Vagina (tissue), 2 donors: ENCODE data around the gene FOXF2. TPM values are rescaled to one million over a fixed set of nuclear protein-coding genes. Genes with fewer than 3 reads are reported as not detected.

Source experiments
- DNase-seq, 2 donors: peaks; one replicate each; pipeline ENCODE4 v3.0.0-alpha.2; 2017; ENCODE audit errors: extremely low spot score in 2 of 2
- H3K27ac ChIP-seq: fragments of 200-600 bp; sonication (generic); one replicate; pipeline ENCODE4 v1.5.1; 2019
- H3K27me3 ChIP-seq: fragments of 200-600 bp; sonication (generic); one replicate; pipeline ENCODE4 v1.5.1; 2019
- H3K36me3 ChIP-seq, 2 donors: fragments of 200-600 bp; sonication (generic); one replicate each; pipeline ENCODE4 v1.5.1; 2017 to 2019
- H3K4me1 ChIP-seq: fragments of 200-600 bp; sonication (generic); one replicate; pipeline ENCODE4 v1.5.1; 2019
- H3K4me3 ChIP-seq, 2 donors: fragments of 200-600 bp; sonication (generic); 1 replicate in 1 of 2; 2 replicates in 1 of 2; pipeline ENCODE4 v1.5.1; 2016 to 2019
- H3K9me3 ChIP-seq: fragments of 200-600 bp; sonication (generic); one replicate; pipeline ENCODE4 v1.5.1; 2019
- POLR2A ChIP-seq, 2 donors: fragments of 450-650 bp; IDR thresholded peaks; one replicate each; pipeline ENCODE4 v1.6.1; 2017; ENCODE audit warnings: antibody characterized with exemption in 2 of 2, mild to moderate bottlenecking in 2 of 2, moderate library complexity in 2 of 2
- POLR2AphosphoS5 ChIP-seq, 2 donors: sonication (generic); formaldehyde crosslinking; IDR thresholded peaks; one replicate each; pipeline ENCODE4 v1.9.0; 2017; ENCODE audit warnings: antibody characterized with exemption in 2 of 2, mild to moderate bottlenecking in 2 of 2, low read depth in 1 of 2; ENCODE audit not compliant: insufficient read depth in 1 of 2
- intact Hi-C: fragments of 100-400 bp; cut with DNase I; formaldehyde crosslinking; loops from one replicate; pipeline ENCODE4 v1.15.1; 2023
- total RNA-seq: library from RNA; depleted of rRNA; stranded (reverse); fragments of >200 nt; gene quantifications from one replicate; pipeline ENCODE4 v1.2.3, GENCODE V29; 2016
- TF ChIP-seq, protein P1 (sequence below), 3 experiments: fragments of 450-650 bp in 2 of 3; fragments of 200-600 bp in 1 of 3; sonication (generic) in 1 of 3; IDR thresholded peaks; one replicate each; pipeline ENCODE4 v1.5.1; 2017 to 2019; ENCODE audit warnings: antibody characterized with exemption in 3 of 3, mild to moderate bottlenecking in 2 of 3, moderate library complexity in 2 of 3

FOXF2 gene
- total RNA-seq, 1 donor from 2014 or later: 1.2 TPM

DNA sequence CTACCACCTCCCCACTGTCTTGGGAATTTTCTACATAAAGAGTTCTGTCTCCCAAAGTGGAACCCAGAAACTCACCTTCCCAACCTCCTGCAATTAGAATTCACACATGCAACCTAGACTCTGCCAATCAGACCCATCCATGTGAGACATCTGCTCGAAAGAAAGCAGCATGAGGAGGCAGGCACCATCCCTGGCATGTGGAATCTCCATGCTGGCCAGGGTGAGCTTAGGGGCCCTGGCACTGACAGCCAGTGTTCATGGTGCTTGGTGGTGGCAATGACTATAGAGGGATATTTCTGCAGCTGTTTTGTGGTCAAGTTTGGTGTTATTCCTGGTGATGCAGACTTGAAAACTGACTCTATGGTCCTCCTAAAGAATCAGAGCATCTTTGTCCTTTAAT lies 17.4 kb upstream of the FOXF2 start:
- DNase-seq: peak; percentile 55 to 60
- Histone ChIP-seq H3K4me1 (no peaks in the 10 kb centered on the region), H3K27me3 (no peaks in the 10 kb centered on the region), H3K36me3 (no peaks in the 10 kb centered on the region), H3K27ac (no peak overlapping the region), H3K4me3 (no peak overlapping the region), H3K9me3 (no peaks in the 10 kb centered on the region)
- no peak for TF ChIP-seq POLR2AphosphoS5 (IDR thresholded peaks at IDR 0.05; ENCODE audit: insufficient read depth in 1 of 2, low read depth in 1 of 2)
- TF ChIP-seq POLR2A (IDR thresholded peaks at IDR 0.05): no peak
- TF ChIP-seq, protein P1, sequence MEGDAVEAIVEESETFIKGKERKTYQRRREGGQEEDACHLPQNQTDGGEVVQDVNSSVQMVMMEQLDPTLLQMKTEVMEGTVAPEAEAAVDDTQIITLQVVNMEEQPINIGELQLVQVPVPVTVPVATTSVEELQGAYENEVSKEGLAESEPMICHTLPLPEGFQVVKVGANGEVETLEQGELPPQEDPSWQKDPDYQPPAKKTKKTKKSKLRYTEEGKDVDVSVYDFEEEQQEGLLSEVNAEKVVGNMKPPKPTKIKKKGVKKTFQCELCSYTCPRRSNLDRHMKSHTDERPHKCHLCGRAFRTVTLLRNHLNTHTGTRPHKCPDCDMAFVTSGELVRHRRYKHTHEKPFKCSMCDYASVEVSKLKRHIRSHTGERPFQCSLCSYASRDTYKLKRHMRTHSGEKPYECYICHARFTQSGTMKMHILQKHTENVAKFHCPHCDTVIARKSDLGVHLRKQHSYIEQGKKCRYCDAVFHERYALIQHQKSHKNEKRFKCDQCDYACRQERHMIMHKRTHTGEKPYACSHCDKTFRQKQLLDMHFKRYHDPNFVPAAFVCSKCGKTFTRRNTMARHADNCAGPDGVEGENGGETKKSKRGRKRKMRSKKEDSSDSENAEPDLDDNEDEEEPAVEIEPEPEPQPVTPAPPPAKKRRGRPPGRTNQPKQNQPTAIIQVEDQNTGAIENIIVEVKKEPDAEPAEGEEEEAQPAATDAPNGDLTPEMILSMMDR (IDR thresholded peaks at IDR 0.05): no peak
- intact Hi-C loops: no loop called here

DNA sequence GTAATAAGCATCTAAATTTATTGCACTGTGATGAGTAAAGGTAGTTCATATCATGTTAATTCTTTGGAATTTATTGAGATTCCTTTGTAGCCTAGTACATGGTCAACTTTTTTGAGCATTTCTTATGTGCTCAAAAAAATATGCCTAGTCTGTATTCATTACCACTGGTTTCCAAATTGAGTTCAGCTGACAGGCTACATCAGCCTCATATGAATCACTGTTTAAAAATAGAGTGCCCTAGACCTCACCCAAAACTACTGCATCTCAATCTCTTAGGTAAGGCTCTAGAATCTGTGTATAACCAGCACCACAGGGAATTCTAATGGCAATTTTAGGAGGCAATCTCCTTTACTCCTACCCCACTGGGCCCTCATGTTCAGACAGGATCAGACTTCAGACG lies 16.7 kb upstream of the FOXF2 start:
- Histone ChIP-seq H3K4me1 (no peaks in the 10 kb centered on the region), H3K27ac (no peak overlapping the region), H3K4me3 (no peak overlapping the region), H3K27me3 (no peaks in the 10 kb centered on the region), H3K36me3 (no peaks in the 10 kb centered on the region), H3K9me3 (no peaks in the 10 kb centered on the region)
- DNase-seq: no peak
- TF ChIP-seq, protein P1 (IDR thresholded peaks at IDR 0.05): no peak
- TF ChIP-seq POLR2A (IDR thresholded peaks at IDR 0.05) (no peak), POLR2AphosphoS5 (IDR thresholded peaks at IDR 0.05; ENCODE audit: insufficient read depth in 1 of 2, low read depth in 1 of 2) (no peak)
- intact Hi-C loops: no loop called here

DNA sequence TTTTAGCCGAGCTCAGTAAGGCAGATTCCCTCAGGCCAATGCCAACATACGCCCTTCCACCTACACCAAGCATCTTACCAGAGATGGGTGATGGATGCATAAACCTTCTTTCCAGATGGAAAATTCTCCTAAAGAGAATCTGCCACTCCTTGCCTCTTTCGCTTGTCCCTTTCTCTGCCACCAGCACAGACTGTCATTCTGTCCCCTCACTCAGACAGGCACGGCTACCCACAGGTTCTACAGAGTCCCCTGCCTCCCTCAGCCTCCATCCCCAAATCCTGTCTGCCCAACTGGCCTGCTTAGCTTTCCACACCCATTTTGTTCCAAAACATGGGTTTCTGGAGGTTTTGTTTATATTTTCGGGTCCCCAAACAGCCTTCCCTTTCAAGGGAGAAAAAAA lies 12.7 kb upstream of the FOXF2 start:
- TF ChIP-seq POLR2AphosphoS5 (IDR thresholded peaks at IDR 0.05; ENCODE audit: insufficient read depth in 1 of 2, low read depth in 1 of 2): no peak
- no peak for TF ChIP-seq POLR2A (IDR thresholded peaks at IDR 0.05)
- TF ChIP-seq, protein P1 (IDR thresholded peaks at IDR 0.05): no peak
- Histone ChIP-seq H3K9me3 (no peaks in the 10 kb centered on the region), H3K4me3 (no peak overlapping the region), H3K27ac (no peak overlapping the region), H3K27me3 (peaks cover 14% of the 10 kb centered on the region), H3K4me1 (peaks cover 27% of the 10 kb centered on the region), H3K36me3 (no peaks in the 10 kb centered on the region)
- intact Hi-C loops: no loop called here
- DNase-seq: peak; percentile 61 to 70

DNA sequence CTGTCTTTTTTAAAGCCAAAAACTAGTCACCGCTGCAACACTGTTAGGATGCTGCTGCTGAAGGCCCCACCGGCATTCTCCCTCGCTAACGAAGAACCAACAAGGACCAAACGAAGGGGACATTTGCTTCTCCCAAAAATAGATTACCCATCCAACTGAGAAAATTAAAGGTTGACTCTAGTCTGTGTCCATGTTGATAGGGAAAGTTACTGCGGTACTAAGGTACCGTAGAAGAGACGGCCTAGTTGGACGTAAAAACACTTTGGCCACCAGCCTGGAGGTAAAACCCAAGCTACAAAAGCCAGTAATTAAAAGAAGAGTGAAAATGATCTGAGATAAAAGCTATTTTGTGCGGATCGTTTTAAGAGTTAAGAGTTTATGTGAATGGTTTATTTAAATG lies 11.8 kb upstream of the FOXF2 start:
- H3K4me3 ChIP-seq: no peak overlapping the region
- TF ChIP-seq, protein P1 (IDR thresholded peaks at IDR 0.05): no peak
- TF ChIP-seq POLR2A (IDR thresholded peaks at IDR 0.05) (no peak), POLR2AphosphoS5 (IDR thresholded peaks at IDR 0.05; ENCODE audit: insufficient read depth in 1 of 2, low read depth in 1 of 2) (no peak)
- no peaks in the 10 kb centered on the region for H3K36me3 ChIP-seq
- H3K9me3 ChIP-seq: no peaks in the 10 kb centered on the region
- no peak overlapping the region for H3K27ac ChIP-seq
- H3K4me1 ChIP-seq: peaks cover 34% of the 10 kb centered on the region
- DNase-seq: peak; percentile 7 to 34
- H3K27me3 ChIP-seq: peaks cover 23% of the 10 kb centered on the region
- intact Hi-C loops: no loop called here

DNA sequence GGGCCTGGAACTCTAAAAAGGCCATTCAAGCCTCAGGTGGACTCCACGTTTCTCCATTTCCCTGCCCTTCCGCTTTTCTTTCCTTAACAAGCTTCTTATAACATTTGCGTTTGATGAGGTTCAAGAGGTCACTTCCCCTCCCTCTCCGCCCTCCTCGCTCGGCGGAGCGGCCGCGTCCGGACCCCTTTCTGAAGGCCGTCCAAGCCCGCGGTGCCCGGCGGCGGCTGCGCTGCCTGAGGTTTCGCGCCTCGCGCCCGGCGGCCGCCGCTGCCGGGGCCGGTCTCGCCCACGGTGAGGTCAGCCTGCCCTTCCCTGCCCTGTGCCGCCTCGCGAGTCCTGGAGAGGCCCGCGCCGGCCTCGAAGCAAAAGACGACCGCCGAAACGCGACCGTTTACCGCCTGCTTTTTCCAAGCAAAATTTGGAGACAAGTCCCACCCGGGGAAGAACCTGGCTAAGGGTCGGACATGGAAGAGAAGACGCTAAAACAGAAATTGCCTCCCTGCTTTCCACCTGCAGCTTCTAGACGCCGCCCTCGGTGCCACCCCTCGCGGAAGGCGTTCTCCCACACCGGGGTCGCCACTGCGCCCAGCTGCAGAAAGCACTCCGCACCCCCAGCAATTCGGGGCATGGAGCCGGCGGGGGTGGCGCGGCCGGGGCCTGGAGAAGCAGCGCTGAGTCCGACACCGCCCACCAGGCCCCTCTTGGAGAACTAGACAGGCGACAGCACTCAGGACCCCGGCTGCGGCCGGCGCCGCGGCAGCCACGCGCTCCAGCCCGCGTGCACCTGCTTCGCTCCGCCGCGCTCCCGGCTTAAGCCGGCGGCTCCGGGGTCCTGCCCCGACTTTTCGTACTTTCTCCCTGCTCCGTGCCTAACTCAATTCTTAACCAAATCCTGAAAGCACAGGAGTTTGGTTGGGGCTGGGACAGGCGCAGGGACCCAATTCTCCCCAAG lies 11.0 kb upstream of the FOXF2 start:
- intact Hi-C loops: no loop called here
- Histone ChIP-seq H3K9me3 (no peaks in the 10 kb centered on the region), H3K36me3 (no peaks in the 10 kb centered on the region), H3K4me1 (peaks cover 42% of the 10 kb centered on the region), H3K27ac (no peak overlapping the region), H3K4me3 (no peak overlapping the region), H3K27me3 (peaks cover 28% of the 10 kb centered on the region)
- peak; percentile 55 to 69 for DNase-seq
- TF ChIP-seq POLR2A (IDR thresholded peaks at IDR 0.05) (no peak), POLR2AphosphoS5 (IDR thresholded peaks at IDR 0.05; ENCODE audit: insufficient read depth in 1 of 2, low read depth in 1 of 2) (no peak)
- TF ChIP-seq, protein P1 (IDR thresholded peaks at IDR 0.05): no peak
